Activated T-cell treated with anti-CD3 and anti-CD28 coated beads, Interleukin-2, amount 50 U/mL, for 72 hours (primary cell): Measurements from ENCODE around the gene CIT. TPM values are rescaled to one million over a fixed set of nuclear protein-coding genes. Genes with fewer than 3 reads are reported as not detected.

Source experiments
- ATAC-seq, 2 donors: fragments of 150-1000 bp; cut with Tn5 transposase; replicated peaks in 1 of 2; 2 replicates each; pipeline ENCODE4 v1.10.0; 2021; ENCODE audit warnings: moderate library complexity in 2 of 2, mild to moderate bottlenecking in 1 of 2
- DNase-seq, 2 donors: peaks; one replicate each; pipeline ENCODE4 v3.0.0; 2021 to 2022; ENCODE audit warnings: mixed read lengths in 1 of 2
- H3K27ac Mint-ChIP-seq: one replicate; pipeline ENCODE4 v1.8.0; 2022; ENCODE audit warnings: mild to moderate bottlenecking, moderate library complexity, mixed read lengths
- H3K27me3 Mint-ChIP-seq: one replicate; pipeline ENCODE4 v1.8.0; 2022; ENCODE audit warnings: low read depth, mixed read lengths
- H3K36me3 Mint-ChIP-seq, 2 donors: one replicate each; pipeline ENCODE4 v1.8.0; 2022; ENCODE audit warnings: mixed read lengths in 2 of 2, mild to moderate bottlenecking in 1 of 2; ENCODE audit not compliant: insufficient read depth in 2 of 2
- H3K4me1 Mint-ChIP-seq: one replicate; pipeline ENCODE4 v1.8.0; 2022; ENCODE audit warnings: low read depth, mixed read lengths
- H3K4me3 Mint-ChIP-seq, 2 donors: one replicate each; pipeline ENCODE4 v1.8.0; 2022; ENCODE audit warnings: mild to moderate bottlenecking in 2 of 2, mixed read lengths in 2 of 2, moderate library complexity in 2 of 2
- H3K9me3 Mint-ChIP-seq, 2 donors: one replicate each; pipeline ENCODE4 v1.8.0; 2022; ENCODE audit warnings: mixed read lengths in 2 of 2
- total RNA-seq, 2 donors: library from RNA; stranded (reverse); gene quantifications; one replicate each; pipeline ENCODE4 v1.2.3, GENCODE V29; 2022

Gene CIT
- total RNA-seq, 2 donors from 2014 or later, result 44.6 to 52.1 TPM

- no peaks in the 10 kb centered on the region for H3K27me3 Mint-ChIP-seq
- no peak overlapping the region for H3K27ac Mint-ChIP-seq
- no peak for DNase-seq
- H3K9me3 Mint-ChIP-seq, result peaks cover 2 to 3% of the 10 kb centered on the region in 2 donors
- H3K4me3 Mint-ChIP-seq, result no peak overlapping the region
- H3K4me1 Mint-ChIP-seq, result no peaks in the 10 kb centered on the region
- ATAC-seq, result no peak
- H3K36me3 Mint-ChIP-seq, result peaks cover 4 to 11% of the 10 kb centered on the region in 2 donors
Measured at GRCh38 chr12:119808441-119808840, 68.7 kb downstream of the CIT start.

- Mint-ChIP-seq H3K27me3 (no peaks in the 10 kb centered on the region), H3K36me3 (peaks cover 4 to 9% of the 10 kb centered on the region in 2 donors), H3K27ac (no peak overlapping the region), H3K9me3 (peaks cover 2 to 3% of the 10 kb centered on the region in 2 donors), H3K4me3 (no peak overlapping the region), H3K4me1 (no peaks in the 10 kb centered on the region)
- ATAC-seq, result no peak
- no peak for DNase-seq
Measured at GRCh38 chr12:119807380-119807779, 69.7 kb downstream of the CIT start.

GRCh38 chr12:119804011-119804641, 73.0 kb downstream of the CIT start:
- Mint-ChIP-seq H3K4me1 (no peaks in the 10 kb centered on the region), H3K4me3 (no peak overlapping the region), H3K27ac (no peak overlapping the region), H3K36me3 (peaks cover 4 to 9% of the 10 kb centered on the region in 2 donors), H3K27me3 (no peaks in the 10 kb centered on the region), H3K9me3 (peaks cover 2 to 3% of the 10 kb centered on the region in 2 donors)
- DNase-seq, result no peak
- ATAC-seq, result no peak

- Mint-ChIP-seq H3K27me3 (no peaks in the 10 kb centered on the region), H3K9me3 (peaks cover 2 to 3% of the 10 kb centered on the region in 2 donors), H3K4me1 (no peaks in the 10 kb centered on the region), H3K4me3 (no peak overlapping the region), H3K36me3 (peaks cover 4 to 8% of the 10 kb centered on the region in 2 donors), H3K27ac (no peak overlapping the region)
- DNase-seq (no peak), ATAC-seq (no peak)
Measured at GRCh38 chr12:119803381-119803791, 73.7 kb downstream of the CIT start.

- Mint-ChIP-seq H3K9me3 (peaks cover 2 to 3% of the 10 kb centered on the region in 2 donors), H3K36me3 (peaks cover 4 to 8% of the 10 kb centered on the region in 2 donors)
- no peak for ATAC-seq
Measured at GRCh38 chr12:119802472-119802871, 74.6 kb downstream of the CIT start.

GRCh38 chr12:119797090-119797489, 80.0 kb downstream of the CIT start:
- Mint-ChIP-seq H3K27me3 (no peaks in the 10 kb centered on the region), H3K9me3 (no peaks in the 10 kb centered on the region), H3K4me3 (no peak overlapping the region), H3K36me3 (peaks cover 0 to 1% of the 10 kb centered on the region in 2 donors), H3K27ac (no peak overlapping the region), H3K4me1 (no peaks in the 10 kb centered on the region)
- DNase-seq (no peak), ATAC-seq (no peak)

More at GRCh38 chr12:119802472-119802871, 74.6 kb downstream of the CIT start:
- H3K27me3 Mint-ChIP-seq, result no peaks in the 10 kb centered on the region
- H3K4me3 Mint-ChIP-seq, result no peak overlapping the region
- H3K4me1 Mint-ChIP-seq, result no peaks in the 10 kb centered on the region
- no peak overlapping the region for H3K27ac Mint-ChIP-seq
- DNase-seq, result no peak

GRCh38 chr12:119796292-119796691, 80.8 kb downstream of the CIT start:
- no peaks in the 10 kb centered on the region for H3K27me3 Mint-ChIP-seq
- H3K36me3 Mint-ChIP-seq, result peaks cover 0 to 1% of the 10 kb centered on the region in 2 donors
- no peaks in the 10 kb centered on the region for H3K9me3 Mint-ChIP-seq
- no peak overlapping the region for H3K4me3 Mint-ChIP-seq
- ATAC-seq (no peak), DNase-seq (no peak)
- H3K4me1 Mint-ChIP-seq, result no peaks in the 10 kb centered on the region
- H3K27ac Mint-ChIP-seq, result no peak overlapping the region

- DNase-seq (no peak), ATAC-seq (no peak)
- Mint-ChIP-seq H3K9me3 (no peaks in the 10 kb centered on the region), H3K4me1 (no peaks in the 10 kb centered on the region), H3K36me3 (peaks cover 1 to 2% of the 10 kb centered on the region in 2 donors), H3K27me3 (no peaks in the 10 kb centered on the region), H3K4me3 (no peak overlapping the region), H3K27ac (no peak overlapping the region)
Measured at GRCh38 chr12:119791453-119791852, 85.7 kb downstream of the CIT start.

- Mint-ChIP-seq H3K27ac (no peak overlapping the region), H3K4me1 (peaks cover 3% of the 10 kb centered on the region), H3K4me3 (no peak overlapping the region), H3K27me3 (no peaks in the 10 kb centered on the region), H3K9me3 (peaks cover 0 to 2% of the 10 kb centered on the region in 2 donors), H3K36me3 (peaks cover 6 to 12% of the 10 kb centered on the region in 2 donors)
- ATAC-seq (no peak), DNase-seq (no peak)
Measured at GRCh38 chr12:119788786-119789185, 88.3 kb downstream of the CIT start.

- H3K9me3 Mint-ChIP-seq, result peaks cover 0 to 2% of the 10 kb centered on the region in 2 donors
- ATAC-seq (no peak), DNase-seq (no peak)
- peaks cover 12% of the 10 kb centered on the region for H3K4me1 Mint-ChIP-seq
- no peaks in the 10 kb centered on the region for H3K27me3 Mint-ChIP-seq
- H3K27ac Mint-ChIP-seq, result no peak overlapping the region
- H3K4me3 Mint-ChIP-seq, result no peak overlapping the region
- peaks cover 6 to 17% of the 10 kb centered on the region in 2 donors for H3K36me3 Mint-ChIP-seq
Measured at GRCh38 chr12:119786539-119786938, 90.6 kb downstream of the CIT start.

- H3K9me3 Mint-ChIP-seq, result peaks cover 0 to 2% of the 10 kb centered on the region in 2 donors
- H3K27me3 Mint-ChIP-seq, result no peaks in the 10 kb centered on the region
- H3K4me1 Mint-ChIP-seq, result peaks cover 12% of the 10 kb centered on the region
- DNase-seq (no peak), ATAC-seq (no peak)
- peaks cover 6 to 17% of the 10 kb centered on the region in 2 donors for H3K36me3 Mint-ChIP-seq
- no peak overlapping the region for H3K27ac Mint-ChIP-seq
- H3K4me3 Mint-ChIP-seq, result no peak overlapping the region
Measured at GRCh38 chr12:119784673-119785072, 92.4 kb downstream of the CIT start.

GRCh38 chr12:119783787-119784186, 93.3 kb downstream of the CIT start:
- H3K27ac Mint-ChIP-seq, result no peak overlapping the region
- H3K27me3 Mint-ChIP-seq, result no peaks in the 10 kb centered on the region
- no peak overlapping the region for H3K4me3 Mint-ChIP-seq
- ATAC-seq, result no peak
- no peak for DNase-seq
- H3K36me3 Mint-ChIP-seq, result peaks cover 6 to 17% of the 10 kb centered on the region in 2 donors
- H3K4me1 Mint-ChIP-seq, result peaks cover 12% of the 10 kb centered on the region
- peaks cover 0 to 2% of the 10 kb centered on the region in 2 donors for H3K9me3 Mint-ChIP-seq

- Mint-ChIP-seq H3K4me1 (peaks cover 12% of the 10 kb centered on the region), H3K9me3 (peaks cover 0 to 2% of the 10 kb centered on the region in 2 donors), H3K27ac (no peak overlapping the region), H3K36me3 (peaks cover 4 to 17% of the 10 kb centered on the region in 2 donors), H3K27me3 (no peaks in the 10 kb centered on the region), H3K4me3 (no peak overlapping the region)
- DNase-seq (no peak), ATAC-seq (no peak)
Measured at GRCh38 chr12:119781804-119782203, 95.3 kb downstream of the CIT start.
